ENCODE measurements around the gene VPS35.
"Not testable (repeated sequence)": the region's sequence is repeated elsewhere in the genome, so short reads cannot be mapped to it uniquely, and the experiment has no call there.

The VPS35 gene

DNA sequence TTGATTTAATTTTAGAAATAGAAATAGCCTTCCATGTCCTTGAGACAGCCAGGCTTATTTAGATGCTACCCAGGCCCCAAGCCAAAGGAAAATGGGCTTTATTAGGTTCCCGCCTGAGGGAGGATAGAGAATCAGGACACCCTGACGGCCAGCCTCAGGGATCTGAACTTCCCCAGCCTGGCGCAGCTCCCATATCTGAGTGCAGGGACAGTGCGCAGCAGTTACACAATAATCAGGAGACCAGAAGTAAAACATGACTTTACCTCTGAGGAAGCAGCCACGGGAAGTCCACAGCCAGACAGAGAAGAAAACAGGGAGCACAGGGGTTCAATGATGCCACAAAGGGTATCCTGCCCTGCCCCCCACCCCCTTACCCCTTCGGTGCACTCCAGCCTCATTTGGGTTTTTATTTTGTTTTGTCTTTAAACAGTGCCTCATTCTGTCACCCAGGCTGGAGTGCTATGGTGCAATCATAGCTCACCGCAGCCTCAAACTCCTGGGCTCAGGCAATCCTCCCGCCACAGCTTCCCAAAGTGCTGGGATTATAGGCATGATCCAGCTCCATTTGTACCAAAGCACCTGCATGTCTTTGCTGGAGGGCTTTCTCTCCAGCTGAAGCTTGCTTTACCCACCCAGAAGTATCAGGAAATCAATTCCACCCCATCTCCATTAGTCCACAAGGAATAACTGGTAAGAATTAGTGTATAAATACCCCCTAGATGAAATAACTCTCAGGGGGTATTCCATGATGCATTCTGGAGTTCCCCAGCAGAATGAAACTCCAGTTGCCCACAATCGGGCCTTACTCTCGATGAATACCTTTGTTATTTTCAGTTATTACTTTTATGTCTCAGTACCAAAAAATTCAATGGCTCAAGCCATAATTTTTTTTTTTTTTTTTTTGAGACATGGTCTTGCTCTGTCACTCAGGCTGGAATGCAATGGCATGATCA lies 22.4 kb upstream of the VPS35 start:
- no peak for DNase-seq

DNA sequence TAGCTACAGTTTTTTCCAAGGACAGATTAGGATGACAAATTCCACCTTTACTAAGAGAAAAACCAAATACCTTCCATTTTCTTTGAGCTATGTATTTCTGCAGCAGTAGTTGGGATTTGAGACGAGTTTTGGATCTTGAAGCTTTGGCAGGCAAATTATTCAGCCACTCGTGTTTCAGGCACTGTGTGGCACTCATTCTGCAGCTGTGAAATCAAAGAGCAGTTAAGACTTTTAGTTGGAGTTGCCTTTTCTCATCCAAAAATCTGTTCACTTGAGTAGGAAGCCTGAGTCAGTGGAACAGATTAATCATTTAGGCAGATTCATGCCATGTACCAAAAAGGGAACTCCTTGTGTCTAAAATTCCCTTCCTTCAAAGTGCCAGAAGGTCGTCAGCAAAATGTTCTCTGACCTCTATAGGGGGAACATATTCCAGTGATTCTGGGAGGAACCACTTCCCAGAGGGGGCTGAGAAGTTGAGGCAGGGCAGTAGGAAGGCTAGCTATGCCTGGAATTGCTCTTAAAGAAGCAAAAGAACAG lies 20.6 kb upstream of the VPS35 start:
- no peak for DNase-seq

DNA sequence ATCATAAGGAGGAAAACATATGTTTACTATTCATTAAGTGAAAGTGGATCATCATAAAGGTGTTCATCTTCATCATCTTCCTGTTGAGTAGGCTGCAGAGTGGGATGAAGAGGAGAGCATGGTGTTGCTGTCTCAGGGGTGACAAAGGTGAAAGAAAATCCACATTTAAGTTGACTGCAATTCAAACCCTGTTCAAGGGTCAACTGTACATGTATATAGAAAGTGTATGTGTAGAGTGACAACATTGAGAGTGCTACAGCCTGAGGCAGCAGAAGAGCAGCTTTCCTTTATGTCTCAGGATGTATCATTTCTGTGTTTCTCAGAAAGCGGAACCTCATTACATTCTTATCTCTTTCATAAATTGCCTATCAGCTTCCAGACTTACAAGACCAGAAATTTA lies 17.7 kb upstream of the VPS35 start:
- DNase-seq, result no peak

DNA sequence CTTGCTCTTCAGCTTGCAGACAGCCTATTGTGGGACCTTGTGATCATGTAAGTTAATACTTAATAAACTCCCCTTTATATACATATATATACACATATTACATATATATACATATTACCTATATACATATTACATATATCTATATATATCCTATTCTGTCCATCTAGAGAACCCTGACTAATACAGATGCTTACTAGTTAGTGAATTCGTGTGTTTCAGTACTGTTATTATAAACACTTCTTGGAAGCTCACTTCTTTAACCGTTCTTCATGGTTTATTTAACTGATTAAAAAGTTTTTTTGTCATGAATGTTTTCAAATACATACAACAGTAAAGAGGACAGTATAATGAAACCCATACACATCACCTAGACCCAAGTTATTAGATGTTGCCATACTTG lies 13.1 kb upstream of the VPS35 start:
- no peak for DNase-seq

DNA sequence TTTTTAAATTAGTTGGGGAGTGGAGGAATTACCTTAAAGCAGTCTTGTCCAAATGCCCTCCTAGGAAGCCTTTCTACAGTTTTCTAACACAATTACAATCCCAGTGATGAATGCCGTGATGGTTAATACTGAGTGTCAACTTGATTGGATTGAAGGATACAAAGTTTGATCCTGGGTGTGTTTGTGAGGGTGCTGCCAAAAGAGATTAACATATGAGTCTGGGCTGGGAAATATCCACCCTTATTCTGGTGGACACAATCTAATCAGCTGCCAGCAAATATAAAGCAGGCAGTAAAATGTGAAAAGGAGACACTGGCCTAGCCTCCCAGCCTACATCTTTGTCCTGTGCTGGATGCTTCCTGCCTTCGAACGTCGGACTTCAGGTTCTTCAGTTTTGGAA lies 12.6 kb upstream of the VPS35 start:
- no peak for DNase-seq

DNA sequence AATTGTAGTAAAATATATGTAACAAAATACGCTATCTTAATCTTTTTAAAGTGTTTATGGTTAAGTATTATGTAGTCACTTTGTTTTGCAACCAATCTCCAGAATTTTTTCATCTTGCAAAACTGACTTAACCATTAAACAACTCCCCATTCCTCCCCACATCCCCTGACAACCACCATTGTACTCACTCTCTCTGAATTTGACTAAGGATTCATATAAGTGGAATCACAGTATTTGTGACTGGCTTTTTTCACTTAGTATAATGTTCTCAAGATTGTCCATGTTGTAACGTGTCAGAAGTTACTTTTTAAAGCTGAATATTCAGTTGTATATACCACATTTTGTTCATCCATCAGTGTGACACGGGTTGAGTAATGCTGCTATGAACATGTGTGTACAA lies 11.1 kb upstream of the VPS35 start:
- no peak for DNase-seq

DNA sequence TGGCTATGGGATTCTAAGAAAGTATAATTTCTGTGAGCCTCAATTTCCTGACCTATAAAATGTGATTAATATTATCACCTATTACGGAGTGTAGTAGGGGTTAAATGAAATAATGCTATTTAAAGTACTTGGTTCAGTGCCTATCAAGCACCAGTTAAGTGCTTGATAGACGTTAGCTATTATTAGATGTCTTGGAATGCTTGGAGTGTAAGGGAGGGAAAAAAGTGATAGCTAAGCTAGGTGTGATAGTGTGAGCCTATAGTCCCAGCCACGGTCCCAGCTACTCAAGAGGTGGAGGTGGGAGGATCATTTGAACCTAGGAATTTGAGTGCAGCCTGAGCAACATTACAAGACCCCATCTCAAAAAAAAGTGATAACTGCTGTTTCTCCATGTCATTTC lies 8.0 kb upstream of the VPS35 start:
- DNase-seq, result no peak

DNA sequence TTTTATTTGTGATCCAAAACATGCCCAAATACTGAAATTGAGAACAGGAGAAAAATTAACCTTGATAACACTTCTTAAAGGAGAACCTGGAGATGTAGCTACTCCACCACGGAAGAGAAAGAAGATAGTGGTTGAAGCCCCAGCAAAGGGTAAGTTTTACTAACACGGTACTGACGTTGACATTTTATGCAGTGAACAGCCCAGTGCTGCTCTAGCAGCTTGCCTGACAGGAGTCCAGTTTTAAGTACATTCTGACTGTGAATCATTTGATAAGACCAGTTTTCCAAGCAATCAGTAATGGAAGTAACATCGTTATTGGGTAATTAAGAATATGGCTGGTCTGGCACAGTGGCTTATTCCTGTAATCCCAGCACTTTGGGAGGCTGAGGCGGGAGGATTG lies 7.0 kb upstream of the VPS35 start:
- DNase-seq, result no peak

DNA sequence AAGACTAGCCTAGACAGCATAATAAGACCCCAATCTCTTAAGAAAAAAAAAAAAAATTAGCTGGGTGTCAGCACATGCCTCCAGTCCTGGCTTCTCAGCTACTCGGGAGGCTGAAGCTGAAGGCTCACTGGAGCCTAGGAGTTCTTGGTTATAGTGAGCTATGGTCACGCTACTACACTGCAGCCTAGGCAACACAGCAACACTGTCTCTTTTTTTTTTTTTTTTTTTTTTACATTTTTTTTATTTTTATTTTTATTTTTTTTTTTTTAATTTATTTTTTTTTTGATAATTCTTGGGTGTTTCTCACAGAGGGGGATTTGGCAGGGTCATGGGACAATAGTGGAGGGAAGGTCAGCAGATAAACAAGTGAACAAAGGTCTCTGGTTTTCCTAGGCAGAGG lies 4.6 kb upstream of the VPS35 start:
- no peak for DNase-seq

DNA sequence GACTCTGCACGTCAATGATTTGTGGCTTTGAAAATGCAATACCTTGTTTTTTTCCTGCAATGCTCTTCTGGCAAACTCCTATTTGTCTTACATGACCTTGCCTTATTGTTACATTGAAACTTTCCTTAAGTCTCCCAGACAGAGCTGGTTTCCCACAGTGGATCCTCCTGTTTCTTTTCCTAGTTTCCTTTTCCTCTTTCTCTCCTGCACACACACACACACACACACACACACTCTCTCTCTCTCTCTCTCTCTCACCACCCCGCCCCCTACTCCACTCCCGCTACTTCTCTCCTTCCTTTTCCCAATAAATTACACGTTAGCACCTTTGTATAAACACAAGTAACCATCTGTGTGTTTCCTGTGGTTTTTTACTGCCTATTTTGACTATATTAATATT lies 2.7 kb upstream of the VPS35 start:
- peak; percentile 28 for DNase-seq

DNA sequence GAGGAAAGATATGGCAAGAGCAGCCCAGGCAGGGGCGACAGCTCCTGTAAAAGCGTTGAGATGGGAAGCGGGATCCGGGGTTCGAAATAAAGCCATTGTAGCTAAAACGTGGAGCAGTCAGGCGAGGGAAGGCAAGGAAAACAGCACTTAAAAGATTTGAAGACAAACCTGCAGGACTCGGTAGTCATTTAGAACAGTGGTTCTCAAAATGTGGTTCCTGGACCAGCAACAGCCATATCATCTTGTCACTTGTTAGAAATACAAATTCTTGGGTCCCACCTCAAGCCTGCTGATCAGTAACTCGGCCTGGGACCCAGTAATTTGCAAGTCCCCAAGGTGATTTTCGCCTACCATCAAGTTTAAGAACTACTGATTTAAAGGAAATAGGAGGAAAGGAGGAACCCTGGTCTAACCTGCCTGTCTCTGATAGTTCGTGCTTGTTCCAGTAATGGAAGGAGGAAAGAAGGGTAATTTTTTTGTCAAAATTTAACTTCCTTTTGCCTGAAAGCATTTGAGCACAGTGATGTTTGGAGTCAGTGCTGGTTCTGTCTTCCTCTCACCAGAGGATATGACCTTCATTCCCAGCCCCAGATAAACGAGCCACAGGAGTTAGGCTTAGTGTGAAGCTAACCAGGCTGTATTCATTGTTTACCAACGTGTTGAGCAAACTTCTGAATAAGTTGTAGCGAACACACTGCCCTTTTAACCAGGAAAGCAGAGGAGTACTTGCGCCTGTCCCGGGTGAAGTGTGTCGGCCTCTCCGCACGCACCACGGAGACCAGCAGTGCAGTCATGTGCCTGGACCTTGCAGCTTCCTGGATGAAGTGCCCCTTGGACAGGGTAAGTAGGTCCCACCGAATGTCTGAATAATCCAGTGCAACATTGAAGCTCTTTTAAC lies 1.6 kb upstream of the VPS35 start:
- DNase-seq, result peak; percentile 9

DNA sequence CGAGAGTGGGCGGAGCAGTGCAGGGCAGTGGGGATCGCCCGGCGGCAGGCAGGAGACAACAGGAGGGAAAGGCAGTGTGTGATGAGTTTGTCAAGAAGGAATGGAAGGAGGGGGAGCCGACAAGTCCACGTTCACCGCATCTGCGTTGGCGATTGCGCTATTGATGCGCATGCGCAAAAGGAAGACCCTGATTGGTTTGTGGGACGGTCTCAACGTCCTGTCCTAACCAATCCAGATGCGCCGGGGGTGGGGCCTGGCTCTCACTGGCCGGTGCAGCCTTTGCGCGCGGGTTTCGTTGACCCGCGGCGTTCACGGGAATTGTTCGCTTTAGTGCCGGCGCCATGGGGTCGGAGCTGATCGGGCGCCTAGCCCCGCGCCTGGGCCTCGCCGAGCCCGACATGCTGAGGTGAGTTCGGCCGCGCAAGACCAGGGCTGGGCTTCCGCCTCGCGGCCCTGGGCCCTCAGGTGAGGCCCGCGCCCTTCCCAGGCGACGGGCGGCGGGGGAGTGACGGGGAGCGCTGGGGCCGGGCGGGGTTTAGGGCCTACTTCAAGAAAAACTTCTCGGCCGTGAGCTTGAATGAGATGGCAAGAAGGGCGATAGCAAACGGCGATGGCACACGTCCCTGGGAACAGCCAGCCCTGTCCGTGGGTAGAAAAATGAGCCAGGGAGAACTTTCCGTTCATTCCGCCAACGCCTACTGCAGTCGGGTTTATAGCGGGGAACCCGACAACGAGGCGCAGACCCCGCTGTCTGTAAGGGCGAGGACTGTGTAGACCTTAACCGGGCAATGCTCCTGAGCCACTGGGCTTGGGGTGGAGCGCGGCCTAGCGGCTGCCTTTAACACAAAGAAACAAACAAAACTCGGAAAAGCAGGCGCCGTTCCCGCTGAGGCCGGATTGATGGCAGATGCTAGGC lies 645 bp upstream of the VPS35 start, which contains the start of gene ORC6:
ORC6 (plus strand) TSS at position 295 of the 916 bp plus-strand sequence; CDS start at position 342, 47 bp downstream.
- peak; percentile 97 for DNase-seq

DNA sequence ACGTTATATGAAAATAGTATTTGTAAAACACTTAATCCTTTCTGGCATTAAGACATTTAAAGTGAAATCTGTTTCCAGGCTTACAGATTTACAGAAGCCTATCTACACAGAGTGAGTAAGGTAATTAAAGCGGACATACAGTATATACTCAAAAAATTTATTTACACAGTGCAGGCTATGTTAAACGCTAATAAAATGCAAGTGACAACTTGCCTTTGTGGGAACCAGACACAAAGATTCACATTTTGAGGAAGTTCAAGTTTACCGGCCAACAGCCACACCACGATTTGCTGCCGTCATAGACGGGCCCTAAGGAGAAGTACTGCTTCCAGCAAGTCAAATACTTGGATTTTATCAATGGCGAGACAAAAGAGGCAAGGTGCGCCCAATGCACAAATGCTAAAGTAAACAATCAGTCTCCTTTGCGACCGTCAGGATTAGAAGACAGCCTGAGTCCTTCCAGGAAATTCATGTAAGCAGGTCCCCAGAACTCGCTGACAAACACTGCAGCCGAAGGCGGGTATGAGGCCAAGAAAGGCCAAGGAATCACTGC lies 801 bp downstream of the VPS35 start:
- no peak for DNase-seq

DNA sequence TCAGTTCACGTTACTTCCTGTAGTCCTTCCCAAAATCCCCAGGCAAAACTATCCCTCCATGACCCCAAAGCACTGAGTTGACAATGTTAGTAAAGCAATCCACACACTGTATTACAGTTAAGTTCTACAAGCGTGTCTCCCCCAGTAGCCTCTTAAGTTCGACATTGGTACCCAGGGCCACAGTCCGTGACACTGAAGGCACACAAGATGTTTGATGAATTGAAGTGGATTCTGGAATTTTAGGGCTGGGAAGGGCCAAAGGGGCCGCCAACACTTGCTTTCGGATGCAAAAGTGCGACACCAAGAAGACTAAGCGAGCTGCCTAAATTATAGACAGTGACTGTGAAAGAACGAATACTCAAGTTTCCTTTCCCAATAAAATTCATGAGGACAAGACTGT lies 1.5 kb downstream of the VPS35 start:
- no peak for DNase-seq

DNA sequence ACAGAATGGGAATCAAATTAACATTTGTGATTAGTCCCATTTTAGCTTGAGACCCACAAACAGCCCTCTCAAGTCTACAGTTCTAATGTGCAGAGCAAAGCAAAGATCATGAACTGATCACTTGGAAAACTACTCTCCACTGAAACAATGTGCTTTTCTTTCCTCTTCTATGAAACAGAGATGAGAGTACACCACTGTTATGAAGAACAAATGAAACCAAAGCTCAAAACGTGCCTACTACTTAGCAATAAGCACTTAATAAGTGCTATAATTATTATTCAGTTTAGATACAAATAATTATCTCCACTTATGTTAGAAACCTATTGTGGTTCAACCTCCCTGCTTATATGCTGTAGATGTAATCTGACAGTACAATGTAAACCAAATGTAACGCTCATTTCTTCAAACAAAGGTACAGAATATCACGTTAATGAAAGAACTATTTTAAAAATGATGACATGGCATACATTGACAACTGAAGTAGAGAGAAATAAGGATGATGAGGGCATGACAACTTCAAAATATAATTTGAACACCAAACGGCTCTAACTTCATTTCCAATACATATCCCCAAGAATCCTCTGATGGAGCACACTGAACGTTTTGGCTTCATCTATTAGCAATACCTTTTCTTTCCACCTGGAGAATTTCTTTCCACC lies 2.0 kb downstream of the VPS35 start:
- no peak for DNase-seq

DNA sequence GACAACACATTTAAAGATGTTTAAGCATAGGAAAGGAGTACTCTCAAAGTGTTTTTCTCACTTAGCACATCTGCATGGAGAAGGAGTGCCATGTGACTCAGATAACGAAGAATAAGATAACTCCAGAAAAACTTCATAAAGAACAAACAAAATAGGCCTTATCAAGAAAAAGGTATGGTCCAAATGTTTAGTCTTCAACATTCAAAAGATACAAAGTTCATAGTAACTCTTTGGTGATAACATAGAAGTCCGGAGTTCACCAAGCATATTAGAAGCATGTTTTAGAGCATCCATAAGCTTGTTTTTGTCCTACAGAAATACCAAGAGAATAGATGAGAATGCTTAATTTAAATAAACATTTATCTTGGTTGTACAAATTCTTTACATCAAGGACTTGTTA lies 7.1 kb downstream of the VPS35 start:
- not testable (repeated sequence) for DNase-seq

DNA sequence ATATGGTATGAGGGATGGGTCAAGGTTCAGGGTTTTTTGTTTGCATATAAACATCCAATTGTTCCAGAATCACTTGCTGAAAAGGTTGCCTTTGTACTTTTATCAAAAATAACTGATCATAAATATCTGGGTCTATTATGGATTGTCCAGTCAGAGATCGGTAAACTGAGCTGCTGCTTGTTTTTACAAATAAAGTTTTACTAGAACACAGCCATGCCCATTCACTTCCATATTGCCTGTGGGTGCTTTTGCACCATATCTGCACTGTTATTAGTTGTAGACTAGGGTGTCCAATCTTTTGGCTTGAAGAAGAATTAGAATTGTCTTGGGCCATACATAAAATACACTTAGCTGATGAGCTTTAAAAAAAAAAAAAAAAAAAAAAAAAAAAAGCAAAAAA lies 11.0 kb downstream of the VPS35 start:
- DNase-seq, result not testable (repeated sequence)

DNA sequence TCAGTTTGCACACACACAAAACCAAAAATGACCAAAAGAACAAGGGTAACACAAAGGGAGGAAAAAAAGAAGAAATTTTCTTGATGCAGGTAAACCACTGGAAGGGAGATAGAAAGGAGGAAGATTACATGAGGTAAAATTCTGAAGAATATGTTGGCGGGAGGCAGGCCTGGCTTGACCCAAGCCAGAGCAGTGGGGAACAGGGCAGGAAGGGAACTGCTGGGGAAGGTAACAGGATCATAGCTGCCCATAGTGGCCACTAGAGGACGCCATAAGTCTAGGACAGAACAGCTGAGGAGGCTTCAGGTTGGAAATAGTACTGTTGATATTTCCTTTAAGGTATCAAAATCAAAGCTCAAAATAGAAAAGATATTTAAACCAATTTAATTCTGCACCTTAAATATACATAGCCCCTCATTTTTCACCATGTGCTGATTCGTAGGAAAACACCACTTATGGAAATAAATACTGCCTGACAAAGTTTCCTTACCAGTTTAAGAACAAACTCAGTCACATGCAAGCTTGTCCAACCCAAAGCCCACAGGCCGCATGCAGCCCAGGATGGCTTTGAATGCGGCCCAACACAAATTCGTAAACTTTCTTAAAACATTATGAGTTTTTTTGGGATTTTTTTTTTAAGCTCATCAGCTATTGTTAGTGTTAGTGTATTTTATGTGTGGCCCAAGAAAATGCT lies 15.5 kb downstream of the VPS35 start:
- DNase-seq, result peak; percentile 47

DNA sequence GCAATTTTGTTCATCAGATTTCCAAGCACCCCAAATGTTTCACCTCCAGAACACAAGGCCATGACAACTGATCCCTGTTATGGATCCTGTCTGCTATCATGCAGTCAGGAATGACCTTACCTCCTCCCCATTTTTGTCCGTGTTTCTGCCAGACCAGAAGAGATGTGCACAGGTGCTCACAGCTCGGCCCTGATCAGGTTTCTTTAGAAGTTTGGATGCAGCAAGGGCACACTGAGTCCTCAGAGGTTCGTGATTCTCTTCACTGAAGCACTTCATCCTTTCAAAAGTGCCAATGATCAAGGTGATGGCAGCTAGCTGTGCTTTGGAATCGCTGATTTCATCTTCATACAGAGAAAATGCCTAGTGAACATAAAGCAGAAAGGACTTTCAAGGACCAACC lies 26.9 kb downstream of the VPS35 start:
- DNase-seq, result no peak

DNA sequence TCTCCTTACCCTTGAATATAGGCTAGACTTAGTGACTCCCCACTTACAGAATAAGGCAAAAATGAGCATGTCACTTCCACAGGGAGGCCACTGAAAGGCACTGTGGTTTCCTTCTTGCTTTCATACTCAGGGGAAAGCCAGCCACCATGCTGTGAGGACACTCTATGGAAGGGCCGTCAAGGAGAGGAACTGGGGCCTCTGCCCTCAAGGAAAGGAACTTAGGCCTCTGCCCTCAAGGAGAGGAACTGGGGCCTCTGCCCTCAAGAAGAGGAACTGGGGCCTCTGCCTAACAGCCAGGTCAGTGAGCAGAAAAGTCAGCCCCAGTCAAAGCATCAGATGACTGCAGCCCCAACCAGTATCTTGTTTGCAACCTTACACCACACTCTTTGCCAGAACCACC lies 30.1 kb downstream of the VPS35 start:
- DNase-seq, result no peak

DNA sequence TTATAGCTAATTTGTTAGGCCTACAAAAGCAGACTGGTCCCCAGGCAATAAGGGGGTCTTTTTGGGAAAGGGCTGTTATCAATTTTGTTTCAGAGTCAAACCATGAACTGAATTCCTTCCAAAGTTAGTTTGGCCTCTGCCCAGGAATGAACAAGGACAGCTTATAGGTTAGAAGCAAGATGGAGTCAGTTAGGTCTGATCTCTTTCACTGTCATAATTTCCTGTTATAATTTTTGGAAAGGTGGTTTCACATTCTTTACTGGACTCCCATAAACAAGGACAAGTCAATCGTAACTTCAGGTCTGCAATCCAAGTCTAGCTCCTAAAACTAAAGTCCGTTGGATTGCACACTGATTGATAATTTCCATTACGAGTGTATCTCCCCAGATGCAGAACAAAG lies 37.7 kb downstream of the VPS35 start:
- no peak for DNase-seq
